B cell (primary cell): ENCODE results near the gene SERPINI1. TPM values are rescaled to one million over a fixed set of nuclear protein-coding genes. Genes with fewer than 3 reads are reported as not detected.
A peak's percentile ranks its signal among the peaks of the same experiment; 100 is the strongest.

ENCODE experiments used
- ATAC-seq: fragments of 200-7000 bp; cut with Tn5 transposase; one replicate; pipeline ENCODE4 v1.10.0; 2021; ENCODE audit warnings: low read depth, mild to moderate bottlenecking, moderate number of reproducible peaks, moderate library complexity
- CTCF ChIA-PET: fragments of 350-600 bp; sonication (Branson Sonifier 250); formaldehyde crosslinking; loops from one replicate; lab custom pipeline; 2021; ENCODE audit warnings: antibody characterized with exemption, inconsistent platforms; lab: Charles Lee
- POLR2A ChIA-PET: fragments of 350-600 bp; sonication (Branson Sonifier 250); formaldehyde crosslinking; loops from one replicate; lab custom pipeline; 2021; ENCODE audit warnings: antibody characterized with exemption; lab: Charles Lee
- DNase-seq: peaks from one replicate; pipeline ENCODE4 v3.0.0; 2013
- H2AFZ ChIP-seq: 2 replicates; pipeline ENCODE4 v1.6.1; 2012; ENCODE audit warnings: mild to moderate bottlenecking, low read depth, low read length; ENCODE audit not compliant: insufficient read depth, poor library complexity, severe bottlenecking
- H3K27ac ChIP-seq, 2 donors: 1 replicate in 1 of 2; 2 replicates in 1 of 2; pipeline ENCODE4 v1.5.1; 2012 to 2013; ENCODE audit warnings: low read length in 2 of 2, mild to moderate bottlenecking in 2 of 2, moderate library complexity in 1 of 2
- H3K27me3 ChIP-seq, 4 experiments: fragments of 200-600 bp in 1 of 4; sonication (generic) in 1 of 4; replicated peaks in 1 of 4; 1 replicate in 2 of 4; 2 replicates in 2 of 4; pipeline versions ENCODE4 v1.6.1 to v1.7.0; 2013 to 2016; ENCODE audit warnings: low read length in 3 of 4, mild to moderate bottlenecking in 2 of 4, mixed read lengths in 1 of 4, moderate library complexity in 1 of 4; ENCODE audit not compliant: insufficient read depth in 4 of 4, control insufficient read depth in 3 of 4; ENCODE audit errors: control extremely low read depth in 1 of 4
- H3K36me3 ChIP-seq, 2 experiments: replicated peaks in 1 of 2; 1 replicate in 1 of 2; 2 replicates in 1 of 2; pipeline versions ENCODE4 v1.6.1 to v1.7.1; 2013; ENCODE audit warnings: low read length in 1 of 2; ENCODE audit not compliant: insufficient read depth in 2 of 2, control insufficient read depth in 1 of 2; ENCODE audit errors: control extremely low read depth in 1 of 2, extremely low read depth in 1 of 2
- H3K4me1 ChIP-seq, 2 donors: fragments of 200-600 bp in 1 of 2; sonication (generic) in 1 of 2; 1 replicate in 1 of 2; 2 replicates in 1 of 2; pipeline versions ENCODE4 v1.5.1 to v1.6.1; 2013 to 2017; ENCODE audit warnings: low read length in 2 of 2; ENCODE audit not compliant: control insufficient read depth in 2 of 2, insufficient read depth in 2 of 2
- H3K4me2 ChIP-seq: replicated peaks from 2 replicates; pipeline ENCODE3; 2012; ENCODE audit warnings: mild to moderate bottlenecking, low read depth, low read length; ENCODE audit not compliant: poor library complexity, severe bottlenecking
- H3K4me3 ChIP-seq, 5 experiments: fragments of 200-600 bp in 1 of 5; sonication (generic) in 1 of 5; 1 replicate in 3 of 5; 2 replicates in 2 of 5; pipeline versions ENCODE4 v1.5.1 to v1.7.0; 2011 to 2016; ENCODE audit warnings: low read length in 4 of 5, mild to moderate bottlenecking in 4 of 5, low read depth in 2 of 5, control low read depth in 1 of 5, moderate library complexity in 1 of 5; ENCODE audit not compliant: insufficient read depth in 1 of 5; ENCODE audit errors: control extremely low read depth in 1 of 5, extremely low read depth in 1 of 5
- H3K79me2 ChIP-seq: fragments of 200-600 bp; sonication (generic); one replicate; pipeline ENCODE4 v1.6.0; 2016; ENCODE audit warnings: low read length; ENCODE audit not compliant: control insufficient read depth, insufficient read depth
- H3K9ac ChIP-seq: fragments of 200-600 bp; sonication (generic); 2 replicates; pipeline ENCODE4 v1.6.1; 2017; ENCODE audit warnings: mild to moderate bottlenecking, low read length, moderate library complexity
- H3K9me3 ChIP-seq, 3 donors: one replicate each; pipeline versions ENCODE4 v1.6.1 to v1.7.1; 2013; ENCODE audit warnings: low read length in 2 of 3; ENCODE audit not compliant: control insufficient read depth in 2 of 3, insufficient read depth in 1 of 3; ENCODE audit errors: control extremely low read depth in 1 of 3
- H4K20me1 ChIP-seq: 2 replicates; pipeline ENCODE4 v1.6.0; 2012; ENCODE audit warnings: mild to moderate bottlenecking, low read length; ENCODE audit not compliant: insufficient read depth, control insufficient read depth, poor library complexity, severe bottlenecking
- H3K27ac Mint-ChIP-seq: one replicate; pipeline ENCODE4 v1.8.0; 2021; ENCODE audit warnings: mixed read lengths
- H3K27me3 Mint-ChIP-seq: one replicate; pipeline ENCODE4 v1.8.0; 2021; ENCODE audit warnings: mixed read lengths
- H3K4me1 Mint-ChIP-seq: one replicate; pipeline ENCODE4 v1.8.0; 2021; ENCODE audit warnings: mixed read lengths
- H3K4me3 Mint-ChIP-seq: one replicate; pipeline ENCODE4 v1.8.0; 2021; ENCODE audit warnings: mixed read lengths
- H3K9me3 Mint-ChIP-seq: one replicate; pipeline ENCODE4 v1.8.0; 2022; ENCODE audit warnings: mixed read lengths; ENCODE audit not compliant: insufficient read depth
- CTCF ChIP-seq: fragments of 200-600 bp; IDR thresholded peaks from one replicate; pipeline ENCODE4 v1.8.0; 2022; ENCODE audit warnings: antibody characterized with exemption, mild to moderate bottlenecking
- EZH2 ChIP-seq: IDR thresholded peaks from 2 replicates; pipeline ENCODE4 v1.6.1; 2012; ENCODE audit warnings: borderline replicate concordance, low read depth, mild to moderate bottlenecking, moderate library complexity, low read length; ENCODE audit not compliant: insufficient read depth, poor library complexity, severe bottlenecking
- WGBS: methylation state at CpG from one replicate; pipeline ENCODE4 v1.1.5; 2013; ENCODE audit warnings: missing lambda C conversion rate; ENCODE audit not compliant: insufficient coverage; 5-methylcytosine and 5-hydroxymethylcytosine counted together
- intact Hi-C: fragments of 100-400 bp; cut with micrococcal nuclease; formaldehyde crosslinking; loops from one replicate; pipeline ENCODE4 v1.10.0; 2022
- polyA plus RNA-seq: library from polyadenylated mRNA; depleted of rRNA; stranded (reverse); fragments of >200 nt; gene quantifications from 2 replicates; pipeline ENCODE4 v1.2.3, GENCODE V29; 2012
- total RNA-seq, 2 donors: library from RNA; stranded (reverse); fragments of 120-200 nt in 1 of 2; gene quantifications; 1 replicate in 1 of 2; 2 replicates in 1 of 2; pipeline versions ENCODE4 v1.2.3 to v1.2.4, GENCODE V29; 2013 to 2022

SERPINI1 gene
- total and polyA plus RNA-seq, 2 donors (not counting 1 experiment from before 2014, with no cell fraction given): 6.8 to 7.0 TPM

- Histone ChIP-seq H2AFZ (no peak overlapping the region), H3K9me3 (no peaks in the 10 kb centered on the region), H3K4me1 (peaks cover 13 to 52% of the 10 kb centered on the region in 2 donors), H3K79me2 (peaks cover 88% of the 10 kb centered on the region), H3K9ac (no peak overlapping the region), H3K4me3 (no peak overlapping the region), H3K36me3 (peaks cover 6 to 8% of the 10 kb centered on the region in 2 experiments), H4K20me1 (peaks cover 57% of the 10 kb centered on the region), H3K4me2 (no peak overlapping the region), H3K27ac (no peak overlapping the region), H3K27me3 (no peaks in the 10 kb centered on the region)
- TF ChIP-seq CTCF (no peak), EZH2 (no peak)
- no peaks in the 10 kb centered on the region for H3K9me3 Mint-ChIP-seq
- POLR2A ChIA-PET: no interaction called here
- intact Hi-C loops: no loop called here
- H3K4me1 Mint-ChIP-seq: peaks cover 52% of the 10 kb centered on the region
- ATAC-seq (no peak), DNase-seq (no peak)
- WGBS: 89% methylated on average over 1 of the region's 2 CpGs
- no peaks in the 10 kb centered on the region for H3K27me3 Mint-ChIP-seq
- H3K4me3 Mint-ChIP-seq: no peak overlapping the region
- CTCF ChIA-PET: interaction anchor here (0.9 kb wide), 1 partner anchor 138 kb away, joined by 3 read pairs; no protein-coding TSS in a partner anchor
- H3K27ac Mint-ChIP-seq: no peak overlapping the region
These were observed 4.1 kb upstream of the SERPINI1 start for GRCh38 chr3:167731393-167731792.

- Mint-ChIP-seq H3K27ac (no peak overlapping the region), H3K4me3 (peak overlapping the region; percentile 42), H3K9me3 (no peaks in the 10 kb centered on the region), H3K27me3 (no peaks in the 10 kb centered on the region), H3K4me1 (peaks cover 43% of the 10 kb centered on the region)
- no peak for ATAC-seq
- no peak overlapping the region for H3K27ac ChIP-seq
- DNase-seq: no peak
- no peak for TF ChIP-seq CTCF
- no peak for TF ChIP-seq EZH2
- H4K20me1 ChIP-seq: peaks cover 48% of the 10 kb centered on the region
- H3K4me3 ChIP-seq: no peak overlapping the region
- H3K27me3 ChIP-seq: no peaks in the 10 kb centered on the region
- intact Hi-C loops: no loop called here
- 100% methylated on average over 1 of the region's 7 CpGs for WGBS
- H2AFZ ChIP-seq: no peak overlapping the region
- ChIA-PET CTCF (interaction anchor here (1.4 kb wide), 1 partner anchor 149 kb away, joined by 4 read pairs; no protein-coding TSS in a partner anchor), POLR2A (no interaction called here)
- H3K9me3 ChIP-seq: no peaks in the 10 kb centered on the region
- H3K9ac ChIP-seq: no peak overlapping the region
- H3K4me1 ChIP-seq: peaks cover 7 to 55% of the 10 kb centered on the region in 2 donors
- peak overlapping the region; percentile 85 for H3K4me2 ChIP-seq
- H3K36me3 ChIP-seq: peaks cover 6 to 8% of the 10 kb centered on the region in 2 experiments
- H3K79me2 ChIP-seq: peaks cover 84% of the 10 kb centered on the region
These were observed 3.0 kb upstream of the SERPINI1 start for GRCh38 chr3:167732313-167733065.
